ENCODE results near the gene GSTP1. TPM values are rescaled to one million over a fixed set of nuclear protein-coding genes. Genes with fewer than 3 reads are reported as not detected.
"Not testable (repeated sequence)": the region's sequence is repeated elsewhere in the genome, so short reads cannot be mapped to it uniquely, and the experiment has no call there.

The GSTP1 gene
- polyA plus RNA-seq, 3 donors = 853 to 1,483 (median 1,250) TPM

DNA sequence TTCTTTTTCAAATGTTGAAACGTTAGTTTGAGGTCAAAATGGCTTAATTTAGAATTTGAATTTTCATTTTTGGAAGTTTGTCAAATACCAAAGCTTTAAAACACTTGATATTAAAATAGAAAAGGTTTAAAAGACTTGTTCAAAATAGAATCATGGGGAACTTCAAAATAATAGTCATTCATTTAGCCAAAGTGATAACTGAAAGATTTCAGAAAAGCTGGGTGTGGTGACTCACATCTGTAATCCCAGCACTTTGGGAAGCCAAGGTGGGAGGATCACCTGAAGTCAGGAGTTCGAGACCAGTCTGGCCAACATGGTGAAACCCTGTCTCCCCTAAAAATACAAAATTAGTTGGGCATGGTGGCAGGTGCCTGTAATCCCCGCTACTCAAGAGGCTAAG, 10.9 kb downstream of the GSTP1 start:
- TF ChIP-seq, protein P1, sequence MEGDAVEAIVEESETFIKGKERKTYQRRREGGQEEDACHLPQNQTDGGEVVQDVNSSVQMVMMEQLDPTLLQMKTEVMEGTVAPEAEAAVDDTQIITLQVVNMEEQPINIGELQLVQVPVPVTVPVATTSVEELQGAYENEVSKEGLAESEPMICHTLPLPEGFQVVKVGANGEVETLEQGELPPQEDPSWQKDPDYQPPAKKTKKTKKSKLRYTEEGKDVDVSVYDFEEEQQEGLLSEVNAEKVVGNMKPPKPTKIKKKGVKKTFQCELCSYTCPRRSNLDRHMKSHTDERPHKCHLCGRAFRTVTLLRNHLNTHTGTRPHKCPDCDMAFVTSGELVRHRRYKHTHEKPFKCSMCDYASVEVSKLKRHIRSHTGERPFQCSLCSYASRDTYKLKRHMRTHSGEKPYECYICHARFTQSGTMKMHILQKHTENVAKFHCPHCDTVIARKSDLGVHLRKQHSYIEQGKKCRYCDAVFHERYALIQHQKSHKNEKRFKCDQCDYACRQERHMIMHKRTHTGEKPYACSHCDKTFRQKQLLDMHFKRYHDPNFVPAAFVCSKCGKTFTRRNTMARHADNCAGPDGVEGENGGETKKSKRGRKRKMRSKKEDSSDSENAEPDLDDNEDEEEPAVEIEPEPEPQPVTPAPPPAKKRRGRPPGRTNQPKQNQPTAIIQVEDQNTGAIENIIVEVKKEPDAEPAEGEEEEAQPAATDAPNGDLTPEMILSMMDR (IDR thresholded peaks at IDR 0.05) = no peak
- Histone ChIP-seq H3K27ac (ENCODE audit: low read depth in 1 of 2, low read length in 2 of 2) (no peak overlapping the region), H3K79me2 (ENCODE audit: insufficient read depth, low read length) (no peaks in the 10 kb centered on the region), H4K20me1 (ENCODE audit: insufficient read depth, low read length) (no peaks in the 10 kb centered on the region), H3K4me1 (ENCODE audit: control insufficient read depth in 1 of 2, insufficient read depth in 2 of 2, low read length in 2 of 2) (peaks cover 16 to 17% of the 10 kb centered on the region in 2 donors), H2AFZ (ENCODE audit: insufficient read depth, low read depth, low read length, poor library complexity, severe bottlenecking) (no peak overlapping the region), H3K9ac (ENCODE audit: insufficient read depth, low read length, poor library complexity, severe bottlenecking) (no peak overlapping the region), H3K27me3 (ENCODE audit: control insufficient read depth in 2 of 2, insufficient read depth in 2 of 2, low read length in 2 of 2) (no peaks in the 10 kb centered on the region), H3K4me3 (replicated peaks in 1 of 3; ENCODE audit: low read depth in 2 of 3, low read length in 3 of 3) (no peak overlapping the region), H3K9me3 (replicated peaks in 1 of 2; ENCODE audit: control insufficient read depth in 1 of 2, insufficient read depth in 1 of 2, low read length in 2 of 2) (no peaks in the 10 kb centered on the region), H3K36me3 (replicated peaks in 1 of 2; ENCODE audit: control insufficient read depth in 1 of 2, insufficient read depth in 2 of 2, low read length in 2 of 2) (peaks cover 0 to 3% of the 10 kb centered on the region in 2 donors), H3K4me2 (replicated peaks; ENCODE audit: extremely low read depth, low read length, poor library complexity, severe bottlenecking) (no peak overlapping the region)
- WGBS (ENCODE audit: insufficient coverage) = 100% methylated on average over 1 of the region's 3 CpGs
- Mint-ChIP-seq H3K4me1 (peaks cover 14% of the 10 kb centered on the region), H3K9me3 (peaks cover 0 to 8% (median 2%) of the 10 kb centered on the region in 7 donors), H3K27ac (no peak overlapping the region), H3K36me3 (peaks cover 4 to 9% of the 10 kb centered on the region in 2 donors), H3K4me3 (no peak overlapping the region), H3K27me3 (ENCODE audit: low read depth in 3 of 3) (peaks cover 0 to 10% (median 4%) of the 10 kb centered on the region in 3 donors)
- no peak for DNase-seq
- intact Hi-C loops (cut with micrococcal nuclease) = no loop called here

DNA sequence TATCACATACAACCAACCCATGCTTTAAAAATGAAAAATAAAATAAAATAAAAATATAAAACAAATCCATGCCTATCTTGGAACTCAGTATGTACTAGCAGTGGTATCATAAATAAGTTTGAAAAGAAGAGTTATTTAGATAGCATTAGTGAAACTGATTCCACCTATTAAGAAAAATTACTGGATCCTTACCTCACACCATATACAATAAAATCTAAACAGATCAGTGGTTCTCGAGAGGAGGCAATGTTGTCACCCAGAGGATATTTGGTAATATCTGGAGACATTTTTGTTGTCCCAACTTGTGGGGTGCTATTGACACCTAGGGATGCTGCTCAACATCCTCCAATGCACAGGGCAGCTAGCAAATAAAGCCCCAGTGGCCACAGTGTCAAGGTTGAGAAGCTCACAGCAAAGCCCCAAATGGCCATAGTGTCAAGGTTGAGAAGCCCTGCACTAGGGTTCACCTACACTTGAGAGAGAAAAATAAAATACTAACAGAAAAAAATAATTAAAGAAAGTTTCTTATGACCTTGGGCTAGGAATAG, 13.2 kb downstream of the GSTP1 start:
- no peak overlapping the region for H3K27ac Mint-ChIP-seq
- no peak for DNase-seq
- TF ChIP-seq, protein P1 (IDR thresholded peaks at IDR 0.05) = no peak

DNA sequence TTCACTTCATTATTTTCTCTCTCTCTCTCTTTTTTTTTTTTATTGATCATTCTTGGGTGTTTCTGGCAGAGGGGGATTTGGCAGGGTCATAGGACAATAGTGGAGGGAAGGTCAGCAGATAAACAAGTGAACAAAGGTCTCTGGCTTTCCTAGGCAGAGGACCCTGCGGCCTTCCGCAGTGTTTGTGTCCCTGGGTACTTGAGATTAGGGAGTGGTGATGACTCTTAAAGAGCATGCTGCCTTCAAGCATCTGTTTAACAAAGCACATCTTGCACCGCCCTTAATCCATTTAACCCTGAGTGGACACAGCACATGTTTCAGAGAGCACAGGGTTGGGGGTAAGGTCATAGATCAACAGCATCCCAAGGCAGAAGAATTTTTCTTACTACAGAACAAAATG, 13.8 kb downstream of the GSTP1 start:
- H3K27ac Mint-ChIP-seq; H3K27me3 ChIP-seq (ENCODE audit: control insufficient read depth in 2 of 2, insufficient read depth in 2 of 2, low read length in 2 of 2); H3K9me3 Mint-ChIP-seq; H3K4me3 Mint-ChIP-seq; H3K9ac ChIP-seq (ENCODE audit: insufficient read depth, low read length, poor library complexity, severe bottlenecking); H3K79me2 ChIP-seq (ENCODE audit: insufficient read depth, low read length); H3K4me3 ChIP-seq (replicated peaks in 1 of 3; ENCODE audit: low read depth in 2 of 3, low read length in 3 of 3); H2AFZ ChIP-seq (ENCODE audit: insufficient read depth, low read depth, low read length, poor library complexity, severe bottlenecking); H3K36me3 Mint-ChIP-seq; H3K9me3 ChIP-seq (replicated peaks in 1 of 2; ENCODE audit: control insufficient read depth in 1 of 2, insufficient read depth in 1 of 2, low read length in 2 of 2); H3K36me3 ChIP-seq (replicated peaks in 1 of 2; ENCODE audit: control insufficient read depth in 1 of 2, insufficient read depth in 2 of 2, low read length in 2 of 2); H4K20me1 ChIP-seq (ENCODE audit: insufficient read depth, low read length); H3K27ac ChIP-seq (ENCODE audit: low read depth in 1 of 2, low read length in 2 of 2); DNase-seq; H3K4me2 ChIP-seq (replicated peaks; ENCODE audit: extremely low read depth, low read length, poor library complexity, severe bottlenecking); intact Hi-C loops (cut with micrococcal nuclease): not testable (repeated sequence)
- Mint-ChIP-seq H3K4me1 (peaks cover 20% of the 10 kb centered on the region), H3K27me3 (ENCODE audit: low read depth in 3 of 3) (peaks cover 8 to 27% (median 11%) of the 10 kb centered on the region in 3 donors)
- WGBS (ENCODE audit: insufficient coverage) = no CpG with 5 or more reads among the region's 3 CpGs
- H3K4me1 ChIP-seq (ENCODE audit: control insufficient read depth in 1 of 2, insufficient read depth in 2 of 2, low read length in 2 of 2) = peaks cover 11 to 14% of the 10 kb centered on the region in 2 donors

More for the DNA sequence above, 13.2 kb downstream of the GSTP1 start:
- Histone ChIP-seq H3K4me3 (replicated peaks in 1 of 3; ENCODE audit: low read depth in 2 of 3, low read length in 3 of 3) (no peak overlapping the region), H3K4me1 (ENCODE audit: control insufficient read depth in 1 of 2, insufficient read depth in 2 of 2, low read length in 2 of 2) (peaks cover 17 to 20% of the 10 kb centered on the region in 2 donors), H3K36me3 (replicated peaks in 1 of 2; ENCODE audit: control insufficient read depth in 1 of 2, insufficient read depth in 2 of 2, low read length in 2 of 2) (no peaks in the 10 kb centered on the region), H3K79me2 (ENCODE audit: insufficient read depth, low read length) (no peaks in the 10 kb centered on the region), H3K27me3 (ENCODE audit: control insufficient read depth in 2 of 2, insufficient read depth in 2 of 2, low read length in 2 of 2) (peaks cover 0 to 7% of the 10 kb centered on the region in 2 donors), H3K9me3 (replicated peaks in 1 of 2; ENCODE audit: control insufficient read depth in 1 of 2, insufficient read depth in 1 of 2, low read length in 2 of 2) (no peaks in the 10 kb centered on the region), H3K27ac (ENCODE audit: low read depth in 1 of 2, low read length in 2 of 2) (no peak overlapping the region), H2AFZ (ENCODE audit: insufficient read depth, low read depth, low read length, poor library complexity, severe bottlenecking) (no peak overlapping the region), H3K9ac (ENCODE audit: insufficient read depth, low read length, poor library complexity, severe bottlenecking) (no peak overlapping the region), H4K20me1 (ENCODE audit: insufficient read depth, low read length) (no peaks in the 10 kb centered on the region), H3K4me2 (replicated peaks; ENCODE audit: extremely low read depth, low read length, poor library complexity, severe bottlenecking) (no peak overlapping the region)
- Mint-ChIP-seq H3K4me1 (peaks cover 26% of the 10 kb centered on the region), H3K27me3 (ENCODE audit: low read depth in 3 of 3) (peaks cover 8 to 25% (median 11%) of the 10 kb centered on the region in 3 donors), H3K36me3 (no peaks in the 10 kb centered on the region), H3K9me3 (peaks cover 0 to 8% (median 2%) of the 10 kb centered on the region in 7 donors), H3K4me3 (no peak overlapping the region)
- no CpG with 5 or more reads among the region's 1 CpG for WGBS (ENCODE audit: insufficient coverage)
- intact Hi-C loops (cut with micrococcal nuclease) = no loop called here
